GM23338 (cell line): ENCODE data around the gene CEP70. TPM values are rescaled to one million over a fixed set of nuclear protein-coding genes. Genes with fewer than 3 reads are reported as not detected.

Source experiments
- ATAC-seq: fragments of 200-7000 bp; cut with Tn5 transposase; 3 replicates; pipeline ENCODE4 v1.9.1; 2020
- DNase-seq: peaks from one replicate; pipeline ENCODE4 v3.0.0-alpha.2; 2015; ENCODE audit warnings: low spot score
- H2AFZ ChIP-seq: fragments of 200-600 bp; sonication (generic); 2 replicates; pipeline ENCODE4 v1.8.0; 2016; ENCODE audit warnings: antibody characterized with exemption, mild to moderate bottlenecking, moderate library complexity
- H3F3A ChIP-seq: fragments of 200-600 bp; sonication (generic); replicated peaks from 2 replicates; pipeline ENCODE4 v1.8.0; 2017; ENCODE audit warnings: antibody characterized with exemption, mixed run types, low read depth
- H3K27ac ChIP-seq: fragments of 200-600 bp; sonication (generic); 2 replicates; pipeline ENCODE4 v1.6.1; 2016; ENCODE audit warnings: low read depth
- H3K27me3 ChIP-seq: fragments of 200-600 bp; sonication (generic); 2 replicates; pipeline ENCODE4 v1.8.0; 2016; ENCODE audit warnings: mild to moderate bottlenecking, mixed run types, moderate library complexity; ENCODE audit not compliant: insufficient read depth
- H3K36me3 ChIP-seq: fragments of 200-600 bp; sonication (generic); 2 replicates; pipeline ENCODE4 v1.8.0; 2016; ENCODE audit warnings: mild to moderate bottlenecking; ENCODE audit not compliant: insufficient read depth
- H3K4me1 ChIP-seq: fragments of 200-600 bp; sonication (generic); 2 replicates; pipeline ENCODE4 v1.8.0; 2016; ENCODE audit warnings: mild to moderate bottlenecking, moderate library complexity; ENCODE audit not compliant: insufficient read depth
- H3K4me2 ChIP-seq: fragments of 200-600 bp; sonication (generic); 2 replicates; pipeline ENCODE4 v1.7.1; 2017; ENCODE audit warnings: mixed run types
- H3K4me3 ChIP-seq: fragments of 200-600 bp; sonication (generic); 2 replicates; pipeline ENCODE4 v1.6.1; 2016; ENCODE audit warnings: mixed run types
- H3K79me2 ChIP-seq: fragments of 200-600 bp; sonication (generic); replicated peaks from 2 replicates; pipeline ENCODE4 v1.8.0; 2017; ENCODE audit warnings: mild to moderate bottlenecking; ENCODE audit not compliant: insufficient read depth
- H3K9me2 ChIP-seq: fragments of 200-600 bp; sonication (generic); 2 replicates; pipeline ENCODE4 v1.8.0; 2017; ENCODE audit not compliant: insufficient read depth
- H4K20me1 ChIP-seq: fragments of 200-600 bp; sonication (generic); replicated peaks from 2 replicates; pipeline ENCODE4 v1.8.0; 2017; ENCODE audit warnings: mild to moderate bottlenecking; ENCODE audit not compliant: insufficient read depth
- H3K27ac Mint-ChIP-seq: 2 replicates; pipeline ENCODE4 v1.8.0; 2020; ENCODE audit warnings: inconsistent platforms, mild to moderate bottlenecking, moderate library complexity, mixed read lengths
- H3K27me3 Mint-ChIP-seq: 3 replicates; pipeline ENCODE4 v1.8.0; 2022; ENCODE audit warnings: low read depth, mild to moderate bottlenecking, moderate library complexity, mixed read lengths, inconsistent platforms; ENCODE audit not compliant: insufficient read depth, poor library complexity
- H3K36me3 Mint-ChIP-seq: 3 replicates; pipeline ENCODE4 v1.8.0; 2021; ENCODE audit warnings: low read depth, mild to moderate bottlenecking, inconsistent platforms, moderate library complexity, mixed read lengths
- H3K4me1 Mint-ChIP-seq: 3 replicates; pipeline ENCODE4 v1.8.0; 2020; ENCODE audit warnings: mild to moderate bottlenecking, inconsistent platforms, mixed read lengths
- H3K4me3 Mint-ChIP-seq: 3 replicates; pipeline ENCODE4 v1.8.0; 2021; ENCODE audit warnings: moderate library complexity, mild to moderate bottlenecking, inconsistent platforms, mixed read lengths
- H3K9me3 Mint-ChIP-seq: 3 replicates; pipeline ENCODE4 v1.8.0; 2020; ENCODE audit warnings: moderate library complexity, mild to moderate bottlenecking, inconsistent platforms, mixed read lengths
- ZNF331 ChIP-seq: fragments of 250-450 bp; sonication (Bioruptor Pico); IDR thresholded peaks from 2 replicates; pipeline ENCODE4 v1.5.0; 2020; ENCODE audit warnings: low read depth, mild to moderate bottlenecking, moderate library complexity
- ZNF462 ChIP-seq: fragments of 250-450 bp; sonication (Bioruptor Pico); IDR thresholded peaks from 2 replicates; pipeline ENCODE4 v1.5.0; 2020; ENCODE audit warnings: mild to moderate bottlenecking, moderate library complexity
- polyA plus RNA-seq: library from polyadenylated mRNA; unstranded; fragments of >200 nt; fragmentation: Nextera tagmentation; extraction: Ambion mirVana; gene quantifications from 2 replicates; pipeline ENCODE4 v1.2.1, GENCODE V29; 2016
- total RNA-seq: library from RNA; depleted of rRNA; stranded (reverse); fragments of >200 nt; shearing (Covaris generic); gene quantifications from 2 replicates; pipeline ENCODE4 v1.2.3, GENCODE V29; 2014
- TF ChIP-seq, protein P1 (sequence below), 2 experiments: fragments of 200-600 bp in 1 of 2; sonication (generic) in 1 of 2; conservative IDR thresholded peaks; 2 replicates each; pipeline versions ENCODE4 v1.5.1 to v1.6.1; 2016 to 2017; ENCODE audit warnings: antibody characterized with exemption in 2 of 2, low read depth in 2 of 2, mild to moderate bottlenecking in 2 of 2, moderate library complexity in 1 of 2

The CEP70 gene
- total and polyA plus RNA-seq, 2 experiments from 2014 or later, result 28.8 to 31.4 TPM

- Histone ChIP-seq H2AFZ (no peak overlapping the region), H3K27ac (no peak overlapping the region), H4K20me1 (no peaks in the 10 kb centered on the region), H3K4me1 (no peaks in the 10 kb centered on the region), H3K4me3 (no peak overlapping the region), H3F3A (no peaks in the 10 kb centered on the region), H3K4me2 (no peak overlapping the region), H3K27me3 (no peaks in the 10 kb centered on the region), H3K79me2 (no peaks in the 10 kb centered on the region), H3K9me2 (no peaks in the 10 kb centered on the region), H3K36me3 (no peaks in the 10 kb centered on the region)
- no peak for TF ChIP-seq ZNF331 (CRISPR knock-in tag)
- no peak for TF ChIP-seq ZNF462 (CRISPR knock-in tag)
- TF ChIP-seq, protein P1, sequence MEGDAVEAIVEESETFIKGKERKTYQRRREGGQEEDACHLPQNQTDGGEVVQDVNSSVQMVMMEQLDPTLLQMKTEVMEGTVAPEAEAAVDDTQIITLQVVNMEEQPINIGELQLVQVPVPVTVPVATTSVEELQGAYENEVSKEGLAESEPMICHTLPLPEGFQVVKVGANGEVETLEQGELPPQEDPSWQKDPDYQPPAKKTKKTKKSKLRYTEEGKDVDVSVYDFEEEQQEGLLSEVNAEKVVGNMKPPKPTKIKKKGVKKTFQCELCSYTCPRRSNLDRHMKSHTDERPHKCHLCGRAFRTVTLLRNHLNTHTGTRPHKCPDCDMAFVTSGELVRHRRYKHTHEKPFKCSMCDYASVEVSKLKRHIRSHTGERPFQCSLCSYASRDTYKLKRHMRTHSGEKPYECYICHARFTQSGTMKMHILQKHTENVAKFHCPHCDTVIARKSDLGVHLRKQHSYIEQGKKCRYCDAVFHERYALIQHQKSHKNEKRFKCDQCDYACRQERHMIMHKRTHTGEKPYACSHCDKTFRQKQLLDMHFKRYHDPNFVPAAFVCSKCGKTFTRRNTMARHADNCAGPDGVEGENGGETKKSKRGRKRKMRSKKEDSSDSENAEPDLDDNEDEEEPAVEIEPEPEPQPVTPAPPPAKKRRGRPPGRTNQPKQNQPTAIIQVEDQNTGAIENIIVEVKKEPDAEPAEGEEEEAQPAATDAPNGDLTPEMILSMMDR (conservative IDR thresholded peaks at IDR 0.05; ENCODE audit: low read depth in 2 of 2), result no peak
- DNase-seq (no peak), ATAC-seq (no peak)
- no peak overlapping the region for H3K27ac Mint-ChIP-seq
- peaks cover 4% of the 10 kb centered on the region for H3K27me3 Mint-ChIP-seq
- no peaks in the 10 kb centered on the region for H3K4me1 Mint-ChIP-seq
- H3K9me3 Mint-ChIP-seq, result no peaks in the 10 kb centered on the region
- H3K4me3 Mint-ChIP-seq, result no peak overlapping the region
- no peaks in the 10 kb centered on the region for H3K36me3 Mint-ChIP-seq
Measured at GRCh38 chr3:138629526-138629925, 35.5 kb upstream of the CEP70 start.
